Measurements from ENCODE around the gene CDH4.

CDH4 gene

GRCh38 chr20:61812121-61812844, 560.2 kb downstream of the CDH4 start:
- Histone ChIP-seq H3K4me1 (ENCODE audit: control insufficient read depth, insufficient read depth, low read length) (no peaks in the 10 kb centered on the region), H3K36me3 (ENCODE audit: insufficient read depth, low read length) (no peaks in the 10 kb centered on the region), H3K4me3 (ENCODE audit: low read length) (no peak overlapping the region), H3K4me2 (ENCODE audit: low read length) (no peak overlapping the region), H3K27me3 (ENCODE audit: control insufficient read depth, insufficient read depth, low read length) (peaks cover 9% of the 10 kb centered on the region), H3K9ac (ENCODE audit: low read depth, low read length) (no peak overlapping the region), H3K9me3 (replicated peaks; ENCODE audit: low read length) (no peaks in the 10 kb centered on the region)

- H3K36me3 ChIP-seq (ENCODE audit: insufficient read depth, low read length) = no peaks in the 10 kb centered on the region
- no peak overlapping the region for H3K9ac ChIP-seq (ENCODE audit: low read depth, low read length)
Observed at GRCh38 chr20:61812845-61813485, 560.9 kb downstream of the CDH4 start.

GRCh38 chr20:61813791-61814190, 561.7 kb downstream of the CDH4 start:
- Histone ChIP-seq H3K4me1 (ENCODE audit: control insufficient read depth, insufficient read depth, low read length) (no peaks in the 10 kb centered on the region), H3K9ac (ENCODE audit: low read depth, low read length) (no peak overlapping the region), H3K4me3 (ENCODE audit: low read length) (no peak overlapping the region), H3K4me2 (ENCODE audit: low read length) (no peak overlapping the region), H3K9me3 (replicated peaks; ENCODE audit: low read length) (no peaks in the 10 kb centered on the region), H3K27me3 (ENCODE audit: control insufficient read depth, insufficient read depth, low read length) (no peaks in the 10 kb centered on the region), H3K36me3 (ENCODE audit: insufficient read depth, low read length) (no peaks in the 10 kb centered on the region)

More at GRCh38 chr20:61812845-61813485, 560.9 kb downstream of the CDH4 start:
- Histone ChIP-seq H3K9me3 (replicated peaks; ENCODE audit: low read length) (no peaks in the 10 kb centered on the region), H3K4me1 (ENCODE audit: control insufficient read depth, insufficient read depth, low read length) (no peaks in the 10 kb centered on the region), H3K27me3 (ENCODE audit: control insufficient read depth, insufficient read depth, low read length) (peaks cover 3% of the 10 kb centered on the region), H3K4me3 (ENCODE audit: low read length) (no peak overlapping the region), H3K4me2 (ENCODE audit: low read length) (no peak overlapping the region)

GRCh38 chr20:61814244-61814643, 562.2 kb downstream of the CDH4 start:
- no peaks in the 10 kb centered on the region for H3K9me3 ChIP-seq (replicated peaks; ENCODE audit: low read length)
- no peak overlapping the region for H3K9ac ChIP-seq (ENCODE audit: low read depth, low read length)
- H3K4me3 ChIP-seq (ENCODE audit: low read length) = no peak overlapping the region
- H3K36me3 ChIP-seq (ENCODE audit: insufficient read depth, low read length) = no peaks in the 10 kb centered on the region
- H3K4me2 ChIP-seq (ENCODE audit: low read length) = no peak overlapping the region
- H3K4me1 ChIP-seq (ENCODE audit: control insufficient read depth, insufficient read depth, low read length) = no peaks in the 10 kb centered on the region
- H3K27me3 ChIP-seq (ENCODE audit: control insufficient read depth, insufficient read depth, low read length) = no peaks in the 10 kb centered on the region

- H3K36me3 ChIP-seq (ENCODE audit: insufficient read depth, low read length) = no peaks in the 10 kb centered on the region
- no peaks in the 10 kb centered on the region for H3K9me3 ChIP-seq (replicated peaks; ENCODE audit: low read length)
- no peaks in the 10 kb centered on the region for H3K27me3 ChIP-seq (ENCODE audit: control insufficient read depth, insufficient read depth, low read length)
- H3K9ac ChIP-seq (ENCODE audit: low read depth, low read length) = no peak overlapping the region
- no peaks in the 10 kb centered on the region for H3K4me1 ChIP-seq (ENCODE audit: control insufficient read depth, insufficient read depth, low read length)
- H3K4me3 ChIP-seq (ENCODE audit: low read length) = no peak overlapping the region
- H3K4me2 ChIP-seq (ENCODE audit: low read length) = no peak overlapping the region
Observed at GRCh38 chr20:61814726-61815125, 562.7 kb downstream of the CDH4 start.

- Histone ChIP-seq H3K9me3 (replicated peaks; ENCODE audit: low read length) (no peaks in the 10 kb centered on the region), H3K4me3 (ENCODE audit: low read length) (no peak overlapping the region), H3K4me1 (ENCODE audit: control insufficient read depth, insufficient read depth, low read length) (no peaks in the 10 kb centered on the region), H3K27me3 (ENCODE audit: control insufficient read depth, insufficient read depth, low read length) (no peaks in the 10 kb centered on the region), H3K4me2 (ENCODE audit: low read length) (no peak overlapping the region), H3K36me3 (ENCODE audit: insufficient read depth, low read length) (no peaks in the 10 kb centered on the region), H3K9ac (ENCODE audit: low read depth, low read length) (no peak overlapping the region)
Observed at GRCh38 chr20:61815176-61815575, 563.1 kb downstream of the CDH4 start.

- H3K9me3 ChIP-seq (replicated peaks; ENCODE audit: low read length) = no peaks in the 10 kb centered on the region
Observed at GRCh38 chr20:61815678-61816077, 563.6 kb downstream of the CDH4 start.

GRCh38 chr20:61816606-61817460, 564.8 kb downstream of the CDH4 start:
- Histone ChIP-seq H3K36me3 (ENCODE audit: insufficient read depth, low read length) (no peaks in the 10 kb centered on the region), H3K4me2 (ENCODE audit: low read length) (no peak overlapping the region), H3K4me1 (ENCODE audit: control insufficient read depth, insufficient read depth, low read length) (no peaks in the 10 kb centered on the region), H3K9me3 (replicated peaks; ENCODE audit: low read length) (no peaks in the 10 kb centered on the region), H3K9ac (ENCODE audit: low read depth, low read length) (no peak overlapping the region), H3K4me3 (ENCODE audit: low read length) (no peak overlapping the region), H3K27me3 (ENCODE audit: control insufficient read depth, insufficient read depth, low read length) (no peaks in the 10 kb centered on the region)

More at GRCh38 chr20:61815678-61816077, 563.6 kb downstream of the CDH4 start:
- no peaks in the 10 kb centered on the region for H3K36me3 ChIP-seq (ENCODE audit: insufficient read depth, low read length)
- no peaks in the 10 kb centered on the region for H3K4me1 ChIP-seq (ENCODE audit: control insufficient read depth, insufficient read depth, low read length)
- H3K27me3 ChIP-seq (ENCODE audit: control insufficient read depth, insufficient read depth, low read length) = no peaks in the 10 kb centered on the region
- no peak overlapping the region for H3K9ac ChIP-seq (ENCODE audit: low read depth, low read length)
- no peak overlapping the region for H3K4me2 ChIP-seq (ENCODE audit: low read length)
- H3K4me3 ChIP-seq (ENCODE audit: low read length) = no peak overlapping the region

- Histone ChIP-seq H3K9me3 (replicated peaks; ENCODE audit: low read length) (no peaks in the 10 kb centered on the region), H3K27me3 (ENCODE audit: control insufficient read depth, insufficient read depth, low read length) (no peaks in the 10 kb centered on the region)
Observed at GRCh38 chr20:61817575-61817974, 565.5 kb downstream of the CDH4 start.

GRCh38 chr20:61818746-61819573, 566.9 kb downstream of the CDH4 start:
- Histone ChIP-seq H3K4me3 (ENCODE audit: low read length) (no peak overlapping the region), H3K4me1 (ENCODE audit: control insufficient read depth, insufficient read depth, low read length) (no peaks in the 10 kb centered on the region), H3K27me3 (ENCODE audit: control insufficient read depth, insufficient read depth, low read length) (no peaks in the 10 kb centered on the region), H3K36me3 (ENCODE audit: insufficient read depth, low read length) (no peaks in the 10 kb centered on the region), H3K9me3 (replicated peaks; ENCODE audit: low read length) (no peaks in the 10 kb centered on the region), H3K9ac (ENCODE audit: low read depth, low read length) (no peak overlapping the region), H3K4me2 (ENCODE audit: low read length) (no peak overlapping the region)

More at GRCh38 chr20:61817575-61817974, 565.5 kb downstream of the CDH4 start:
- H3K4me3 ChIP-seq (ENCODE audit: low read length) = no peak overlapping the region
- H3K4me1 ChIP-seq (ENCODE audit: control insufficient read depth, insufficient read depth, low read length) = no peaks in the 10 kb centered on the region
- H3K9ac ChIP-seq (ENCODE audit: low read depth, low read length) = no peak overlapping the region
- H3K36me3 ChIP-seq (ENCODE audit: insufficient read depth, low read length) = no peaks in the 10 kb centered on the region
- H3K4me2 ChIP-seq (ENCODE audit: low read length) = no peak overlapping the region

- Histone ChIP-seq H3K9me3 (replicated peaks; ENCODE audit: low read length) (no peaks in the 10 kb centered on the region), H3K4me3 (ENCODE audit: low read length) (no peak overlapping the region), H3K9ac (ENCODE audit: low read depth, low read length) (no peak overlapping the region), H3K4me1 (ENCODE audit: control insufficient read depth, insufficient read depth, low read length) (no peaks in the 10 kb centered on the region), H3K27me3 (ENCODE audit: control insufficient read depth, insufficient read depth, low read length) (no peaks in the 10 kb centered on the region), H3K4me2 (ENCODE audit: low read length) (no peak overlapping the region), H3K36me3 (ENCODE audit: insufficient read depth, low read length) (no peaks in the 10 kb centered on the region)
Observed at GRCh38 chr20:61819574-61819846, 567.4 kb downstream of the CDH4 start.
